HepG2 (cell line): ENCODE results near the gene NBPF1. TPM values are rescaled to one million over a fixed set of nuclear protein-coding genes. Genes with fewer than 3 reads are reported as not detected.

Source experiments
- HMG20B ChIP-seq: conservative IDR thresholded peaks from 2 replicates; pipeline ENCODE4 v1.6.1; 2016; ENCODE audit warnings: missing genetic modification reagents, missing compliant biosample characterization
- MAZ ChIP-seq, 2 experiments: sonication (generic) in 1 of 2; formaldehyde crosslinking in 1 of 2; IDR thresholded peaks; 2 replicates each; pipeline versions ENCODE4 v1.5.0 to v1.6.1; 2012 to 2020; ENCODE audit warnings: low read depth in 2 of 2, mild to moderate bottlenecking in 2 of 2, borderline replicate concordance in 1 of 2, improper control_type of control experiment in 1 of 2, low read length in 1 of 2, missing genetic modification reagents in 1 of 2, moderate library complexity in 1 of 2
- MED1 ChIP-seq: sonication (generic); formaldehyde crosslinking; IDR thresholded peaks from 2 replicates; pipeline ENCODE4 v1.4.0; 2020; ENCODE audit warnings: missing genetic modification reagents
- MEIS2 ChIP-seq: sonication (generic); formaldehyde crosslinking; IDR thresholded peaks from 2 replicates; pipeline ENCODE4 v1.9.0; 2021; ENCODE audit warnings: mild to moderate bottlenecking, missing genetic modification reagents
- PITX1 ChIP-seq: sonication (generic); formaldehyde crosslinking; IDR thresholded peaks from 2 replicates; pipeline ENCODE4 v1.5.1; 2020; ENCODE audit warnings: mild to moderate bottlenecking, missing genetic modification reagents
- PPARG ChIP-seq: conservative IDR thresholded peaks from 2 replicates; pipeline ENCODE4 v1.6.1; 2016; ENCODE audit warnings: missing biosample characterization, missing genetic modification reagents
- RFX5 ChIP-seq: IDR thresholded peaks from 2 replicates; pipeline ENCODE4 v1.6.1; 2011; ENCODE audit warnings: low read depth, low read length, improper control_type of control experiment
- SMYD3 ChIP-seq: sonication (generic); formaldehyde crosslinking; IDR thresholded peaks from 2 replicates; pipeline ENCODE4 v1.8.1; 2023; ENCODE audit warnings: mild to moderate bottlenecking, missing genetic modification reagents
- TOPORS ChIP-seq: sonication (generic); formaldehyde crosslinking; IDR thresholded peaks from 2 replicates; pipeline ENCODE4 v1.8.0; 2023; ENCODE audit warnings: mild to moderate bottlenecking, missing genetic modification reagents
- ZFP37 ChIP-seq: sonication (generic); formaldehyde crosslinking; IDR thresholded peaks from 2 replicates; pipeline ENCODE4 v1.4.0; 2020; ENCODE audit warnings: missing genetic modification reagents, borderline replicate concordance
- ZNF235 ChIP-seq: sonication (generic); formaldehyde crosslinking; IDR thresholded peaks from 2 replicates; pipeline ENCODE4 v1.8.1; 2023; ENCODE audit warnings: mild to moderate bottlenecking, missing genetic modification reagents, borderline replicate concordance
- ZNF720 ChIP-seq: sonication (generic); formaldehyde crosslinking; IDR thresholded peaks from 2 replicates; pipeline ENCODE4 v1.4.0; 2020; ENCODE audit warnings: missing genetic modification reagents
- ZNF768 ChIP-seq: sonication (generic); formaldehyde crosslinking; IDR thresholded peaks from 2 replicates; pipeline ENCODE4 v1.4.0; 2020; ENCODE audit warnings: missing genetic modification reagents
- ZNF776 ChIP-seq: sonication (generic); formaldehyde crosslinking; IDR thresholded peaks from 2 replicates; pipeline ENCODE4 v1.4.0; 2020; ENCODE audit warnings: mild to moderate bottlenecking, missing genetic modification reagents
- ZSCAN9 ChIP-seq: IDR thresholded peaks from 2 replicates; pipeline ENCODE4 v1.6.1; 2016; ENCODE audit warnings: borderline replicate concordance
- polyA plus RNA-seq, 8 experiments: library from polyadenylated mRNA; depleted of rRNA in 3 of 8; stranded (reverse) in 7 of 8; unstranded in 1 of 8; fragments of >200 nt; fragmentation: Illumina TruSeq in 4 of 8; extraction: Trizol in 4 of 8; gene quantifications; 2 replicates each; pipeline versions ENCODE4 v1.2.1 to v1.2.3, GENCODE V29; 2011 to 2016; ENCODE audit warnings: low read depth in 4 of 8, missing spikeins in 1 of 8, mixed read lengths in 1 of 8; ENCODE audit not compliant: insufficient read depth in 1 of 8
- total RNA-seq, 5 experiments: library from RNA; depleted of rRNA; stranded (reverse); fragments of >200 nt; fragmentation: Illumina TruSeq; extraction: Trizol; gene quantifications; 2 replicates each; pipeline ENCODE4 v1.2.3, GENCODE V29; 2016; ENCODE audit warnings: low read depth in 1 of 5
- TF ChIP-seq, protein P1 (sequence below): sonication (generic); formaldehyde crosslinking; IDR thresholded peaks from 2 replicates; pipeline ENCODE4; 2020; ENCODE audit warnings: missing genetic modification reagents, mild to moderate bottlenecking, borderline replicate concordance
- TF ChIP-seq, protein P2 (sequence below): sonication (generic); formaldehyde crosslinking; conservative IDR thresholded peaks from 2 replicates; pipeline ENCODE4 v1.4.0; 2020; ENCODE audit warnings: mild to moderate bottlenecking, missing genetic modification reagents, moderate library complexity
- TF ChIP-seq, protein P3 (sequence below), 2 experiments: fragments of 450-650 bp in 1 of 2; sonication (generic) in 1 of 2; formaldehyde crosslinking; IDR thresholded peaks; 2 replicates each; pipeline versions ENCODE4 v1.5.0 to v1.8.0; 2020 to 2022; ENCODE audit warnings: mild to moderate bottlenecking in 1 of 2, missing genetic modification reagents in 1 of 2
- TF ChIP-seq, protein P4 (sequence below): sonication (generic); formaldehyde crosslinking; IDR thresholded peaks from 2 replicates; pipeline ENCODE4 v1.4.0; 2020; ENCODE audit warnings: missing genetic modification reagents

Gene NBPF1
- total and polyA plus RNA-seq, 2 of the 13 experiments (the other 11 are each of a cell fraction or from before 2014, with no cell fraction given), result 30.3 to 35.6 TPM

DNA sequence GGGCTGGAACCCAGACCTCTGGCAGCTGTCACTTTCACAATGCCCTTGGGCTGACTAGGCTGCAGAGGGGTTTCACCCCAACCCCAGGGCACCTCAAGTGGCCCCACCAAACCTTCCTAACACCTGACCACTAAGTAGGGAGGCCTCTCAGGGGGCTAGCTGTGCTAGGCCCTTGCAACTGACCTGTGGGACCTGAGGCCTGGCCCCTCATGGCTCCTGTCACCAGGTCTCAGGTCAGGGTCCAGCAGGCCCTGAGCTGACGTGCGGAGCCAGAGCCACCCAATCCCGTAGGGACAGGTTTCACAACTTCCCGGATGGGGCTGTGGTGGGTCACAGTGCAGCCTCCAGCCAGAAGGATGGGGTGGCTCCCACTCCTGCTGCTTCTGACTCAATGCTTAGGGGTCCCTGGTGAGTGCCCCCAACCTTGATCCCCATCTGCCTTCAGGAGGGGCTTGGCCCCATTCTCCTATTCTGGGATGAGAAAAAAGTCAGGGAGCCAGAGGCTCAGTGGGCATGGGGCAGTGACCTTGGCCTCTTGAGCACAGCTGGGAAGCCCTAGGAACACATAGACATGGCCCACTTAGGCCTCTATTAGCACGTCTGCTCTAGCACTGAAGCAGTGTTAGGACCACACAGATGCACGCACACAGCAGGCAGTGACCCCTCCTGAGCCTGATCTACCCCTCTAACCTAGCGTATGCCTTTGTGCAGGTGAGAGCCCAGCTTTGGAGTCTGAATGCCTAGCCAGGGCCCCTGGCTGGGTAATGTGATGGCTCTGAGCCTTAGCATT, 32.1 kb upstream of the NBPF1 start (continued):
- TF ChIP-seq, protein P1, sequence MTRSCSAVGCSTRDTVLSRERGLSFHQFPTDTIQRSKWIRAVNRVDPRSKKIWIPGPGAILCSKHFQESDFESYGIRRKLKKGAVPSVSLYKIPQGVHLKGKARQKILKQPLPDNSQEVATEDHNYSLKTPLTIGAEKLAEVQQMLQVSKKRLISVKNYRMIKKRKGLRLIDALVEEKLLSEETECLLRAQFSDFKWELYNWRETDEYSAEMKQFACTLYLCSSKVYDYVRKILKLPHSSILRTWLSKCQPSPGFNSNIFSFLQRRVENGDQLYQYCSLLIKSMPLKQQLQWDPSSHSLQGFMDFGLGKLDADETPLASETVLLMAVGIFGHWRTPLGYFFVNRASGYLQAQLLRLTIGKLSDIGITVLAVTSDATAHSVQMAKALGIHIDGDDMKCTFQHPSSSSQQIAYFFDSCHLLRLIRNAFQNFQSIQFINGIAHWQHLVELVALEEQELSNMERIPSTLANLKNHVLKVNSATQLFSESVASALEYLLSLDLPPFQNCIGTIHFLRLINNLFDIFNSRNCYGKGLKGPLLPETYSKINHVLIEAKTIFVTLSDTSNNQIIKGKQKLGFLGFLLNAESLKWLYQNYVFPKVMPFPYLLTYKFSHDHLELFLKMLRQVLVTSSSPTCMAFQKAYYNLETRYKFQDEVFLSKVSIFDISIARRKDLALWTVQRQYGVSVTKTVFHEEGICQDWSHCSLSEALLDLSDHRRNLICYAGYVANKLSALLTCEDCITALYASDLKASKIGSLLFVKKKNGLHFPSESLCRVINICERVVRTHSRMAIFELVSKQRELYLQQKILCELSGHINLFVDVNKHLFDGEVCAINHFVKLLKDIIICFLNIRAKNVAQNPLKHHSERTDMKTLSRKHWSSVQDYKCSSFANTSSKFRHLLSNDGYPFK, result peak; percentile 75
- peak; percentile 64; the same call in 1 of the 2 replicates for TF ChIP-seq TOPORS (CRISPR knock-in tag)
- TF ChIP-seq ZSCAN9 (CRISPR knock-in tag), result peak; percentile 96; the same call in 1 of the 2 replicates
- peak; percentile 93; the same call in 1 of the 2 replicates for TF ChIP-seq ZFP37 (CRISPR knock-in tag)
- peak; percentile 99 for TF ChIP-seq MED1
- TF ChIP-seq MEIS2 (CRISPR knock-in tag), result peak; percentile 98
- 0 out of 2 replicates have a peak, but pooled peaks have one; percentile 43 for TF ChIP-seq RFX5
- TF ChIP-seq HMG20B (CRISPR knock-in tag), result peak; percentile 75
- peak; percentile 94 for TF ChIP-seq MAZ (IDR thresholded peaks at IDR 0.05; ENCODE audit: borderline replicate concordance, low read depth, low read length)
- peak; percentile 90 for TF ChIP-seq MAZ (CRISPR knock-in tag; IDR thresholded peaks at IDR 0.05; ENCODE audit: low read depth)
- TF ChIP-seq, protein P2, sequence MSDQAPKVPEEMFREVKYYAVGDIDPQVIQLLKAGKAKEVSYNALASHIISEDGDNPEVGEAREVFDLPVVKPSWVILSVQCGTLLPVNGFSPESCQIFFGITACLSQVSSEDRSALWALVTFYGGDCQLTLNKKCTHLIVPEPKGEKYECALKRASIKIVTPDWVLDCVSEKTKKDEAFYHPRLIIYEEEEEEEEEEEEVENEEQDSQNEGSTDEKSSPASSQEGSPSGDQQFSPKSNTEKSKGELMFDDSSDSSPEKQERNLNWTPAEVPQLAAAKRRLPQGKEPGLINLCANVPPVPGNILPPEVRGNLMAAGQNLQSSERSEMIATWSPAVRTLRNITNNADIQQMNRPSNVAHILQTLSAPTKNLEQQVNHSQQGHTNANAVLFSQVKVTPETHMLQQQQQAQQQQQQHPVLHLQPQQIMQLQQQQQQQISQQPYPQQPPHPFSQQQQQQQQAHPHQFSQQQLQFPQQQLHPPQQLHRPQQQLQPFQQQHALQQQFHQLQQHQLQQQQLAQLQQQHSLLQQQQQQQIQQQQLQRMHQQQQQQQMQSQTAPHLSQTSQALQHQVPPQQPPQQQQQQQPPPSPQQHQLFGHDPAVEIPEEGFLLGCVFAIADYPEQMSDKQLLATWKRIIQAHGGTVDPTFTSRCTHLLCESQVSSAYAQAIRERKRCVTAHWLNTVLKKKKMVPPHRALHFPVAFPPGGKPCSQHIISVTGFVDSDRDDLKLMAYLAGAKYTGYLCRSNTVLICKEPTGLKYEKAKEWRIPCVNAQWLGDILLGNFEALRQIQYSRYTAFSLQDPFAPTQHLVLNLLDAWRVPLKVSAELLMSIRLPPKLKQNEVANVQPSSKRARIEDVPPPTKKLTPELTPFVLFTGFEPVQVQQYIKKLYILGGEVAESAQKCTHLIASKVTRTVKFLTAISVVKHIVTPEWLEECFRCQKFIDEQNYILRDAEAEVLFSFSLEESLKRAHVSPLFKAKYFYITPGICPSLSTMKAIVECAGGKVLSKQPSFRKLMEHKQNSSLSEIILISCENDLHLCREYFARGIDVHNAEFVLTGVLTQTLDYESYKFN (CRISPR knock-in tag), result peak; percentile 92
- TF ChIP-seq ZNF776 (CRISPR knock-in tag), result peak; percentile 23; the same call in 1 of the 2 replicates
- TF ChIP-seq, protein P3, sequence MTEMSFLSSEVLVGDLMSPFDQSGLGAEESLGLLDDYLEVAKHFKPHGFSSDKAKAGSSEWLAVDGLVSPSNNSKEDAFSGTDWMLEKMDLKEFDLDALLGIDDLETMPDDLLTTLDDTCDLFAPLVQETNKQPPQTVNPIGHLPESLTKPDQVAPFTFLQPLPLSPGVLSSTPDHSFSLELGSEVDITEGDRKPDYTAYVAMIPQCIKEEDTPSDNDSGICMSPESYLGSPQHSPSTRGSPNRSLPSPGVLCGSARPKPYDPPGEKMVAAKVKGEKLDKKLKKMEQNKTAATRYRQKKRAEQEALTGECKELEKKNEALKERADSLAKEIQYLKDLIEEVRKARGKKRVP (CRISPR knock-in tag; IDR thresholded peaks at IDR 0.05), result peak in 1 of 2 experiments; percentile 26; a peak in 2 of 4 replicates
- peak; percentile 81; the same call in 1 of the 2 replicates for TF ChIP-seq ZNF720 (CRISPR knock-in tag)
- TF ChIP-seq PPARG, result peak; percentile 85
- peak; percentile 77 for TF ChIP-seq PITX1 (CRISPR knock-in tag)
- peak; percentile 87; the same call in 1 of the 2 replicates for TF ChIP-seq SMYD3
- TF ChIP-seq, protein P4, sequence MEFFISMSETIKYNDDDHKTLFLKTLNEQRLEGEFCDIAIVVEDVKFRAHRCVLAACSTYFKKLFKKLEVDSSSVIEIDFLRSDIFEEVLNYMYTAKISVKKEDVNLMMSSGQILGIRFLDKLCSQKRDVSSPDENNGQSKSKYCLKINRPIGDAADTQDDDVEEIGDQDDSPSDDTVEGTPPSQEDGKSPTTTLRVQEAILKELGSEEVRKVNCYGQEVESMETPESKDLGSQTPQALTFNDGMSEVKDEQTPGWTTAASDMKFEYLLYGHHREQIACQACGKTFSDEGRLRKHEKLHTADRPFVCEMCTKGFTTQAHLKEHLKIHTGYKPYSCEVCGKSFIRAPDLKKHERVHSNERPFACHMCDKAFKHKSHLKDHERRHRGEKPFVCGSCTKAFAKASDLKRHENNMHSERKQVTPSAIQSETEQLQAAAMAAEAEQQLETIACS (CRISPR knock-in tag), result peak; percentile 61; the same call in 1 of the 2 replicates
- TF ChIP-seq ZNF768 (CRISPR knock-in tag), result peak; percentile 82
- TF ChIP-seq ZNF235 (CRISPR knock-in tag), result peak; percentile 73
